ENCODE results near the gene RAB44. TPM values are rescaled to one million over a fixed set of nuclear protein-coding genes. Genes with fewer than 3 reads are reported as not detected.

The RAB44 gene
- total and polyA plus RNA-seq, 9 of the 15 experiments (the other 6 are each of a cell fraction or from before 2014, with no cell fraction given): not detected

DNA sequence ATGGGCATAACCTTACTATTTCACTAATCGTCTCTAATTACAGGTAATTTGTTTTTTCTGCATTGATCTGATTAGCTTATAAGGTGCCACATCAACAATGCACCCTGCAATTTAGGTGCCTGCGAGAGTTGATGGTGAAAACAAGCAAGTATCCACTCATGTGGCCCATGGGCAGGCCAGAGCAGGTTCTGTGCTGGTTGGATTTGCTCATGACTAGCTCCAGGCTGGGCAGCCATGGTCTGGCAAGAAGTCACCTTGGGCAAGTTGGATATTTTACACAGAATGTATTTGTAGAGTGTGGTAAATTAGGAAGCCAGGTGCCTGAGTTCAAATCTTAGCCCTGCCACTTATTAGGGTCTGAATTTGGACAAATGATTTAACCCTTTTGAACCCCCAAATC, 25.3 kb downstream of the RAB44 start:
- DNase-seq (ENCODE audit: extremely low read depth in 1 of 4, low spot score in 3 of 4) (no peak), FAIRE-seq (no peak), ATAC-seq (no peak)
- no peak overlapping the region for H3K4me2 ChIP-seq (ENCODE audit: insufficient read depth, low read length)
- H2AFZ ChIP-seq (ENCODE audit: low read depth, low read length): no peak overlapping the region
- no peaks in the 10 kb centered on the region for H3K9me3 ChIP-seq (replicated peaks; ENCODE audit: control insufficient read depth, insufficient read depth, low read depth, low read length)
- CTCF ChIA-PET (ENCODE audit: low intra/inter-chr PET ratio): interaction anchor here (0.6 to 0.9 kb wide), 2 partner anchors 108 to 113 kb away, joined by 5 read pairs; no protein-coding TSS in a partner anchor
- in situ Hi-C loops (cut with MboI) (loop anchor here (10.0 kb wide), 1 partner anchor 108 kb away; no protein-coding TSS in a partner anchor), intact Hi-C loops (cut with micrococcal nuclease) (no loop called here)
- no peaks in the 10 kb centered on the region for H3K36me3 ChIP-seq (ENCODE audit: control insufficient read depth, insufficient read depth, low read length)
- H3K27me3 ChIP-seq (ENCODE audit: control insufficient read depth in 2 of 2, insufficient read depth in 2 of 2, low read length in 2 of 2): peaks cover 16 to 68% of the 10 kb centered on the region in 2 experiments
- H3K9me1 ChIP-seq (ENCODE audit: control insufficient read depth, insufficient read depth, low read length): no peaks in the 10 kb centered on the region
- H3K9ac ChIP-seq (ENCODE audit: insufficient read depth in 1 of 2, low read depth in 2 of 2, low read length in 2 of 2): no peak overlapping the region
- POLR2A ChIA-PET: interaction anchor here (0.6 to 1.2 kb wide), 5 partner anchors 14 to 1143 kb away, joined by 3 to 4 read pairs (median 3); no protein-coding TSS in a partner anchor
- H3K4me1 ChIP-seq (replicated peaks in 1 of 2; ENCODE audit: control insufficient read depth in 2 of 2, insufficient read depth in 2 of 2, low read length in 2 of 2): peaks cover 0 to 8% of the 10 kb centered on the region in 2 experiments; a peak in 1 of 5 replicates
- H4K20me1 ChIP-seq (replicated peaks; ENCODE audit: control insufficient read depth, insufficient read depth, low read length): 0 out of 2 replicates have a peak, but pooled peaks cover 16% of the 10 kb centered on the region
- WGBS (ENCODE audit: insufficient coverage, low coverage, missing lambda C conversion rate): 3% methylated on average over 2 of the region's 2 CpGs
- no peaks in the 10 kb centered on the region for H3K79me2 ChIP-seq (ENCODE audit: control insufficient read depth, insufficient read depth, low read length)
- no peak overlapping the region for H3K4me3 ChIP-seq
- H3K27ac ChIP-seq (ENCODE audit: extremely low read depth, low read depth, low read length): no peak overlapping the region
- no TSS peak for BruUV-seq (replicated peaks)
- no peak for TF ChIP-seq RBM39 (optimal IDR thresholded peaks at IDR 0.05; ENCODE audit: low read depth, low read length)
- TF ChIP-seq DDX20 (tag; IDR thresholded peaks at IDR 0.05; ENCODE audit: low read depth): no peak
- TF ChIP-seq, protein P1, sequence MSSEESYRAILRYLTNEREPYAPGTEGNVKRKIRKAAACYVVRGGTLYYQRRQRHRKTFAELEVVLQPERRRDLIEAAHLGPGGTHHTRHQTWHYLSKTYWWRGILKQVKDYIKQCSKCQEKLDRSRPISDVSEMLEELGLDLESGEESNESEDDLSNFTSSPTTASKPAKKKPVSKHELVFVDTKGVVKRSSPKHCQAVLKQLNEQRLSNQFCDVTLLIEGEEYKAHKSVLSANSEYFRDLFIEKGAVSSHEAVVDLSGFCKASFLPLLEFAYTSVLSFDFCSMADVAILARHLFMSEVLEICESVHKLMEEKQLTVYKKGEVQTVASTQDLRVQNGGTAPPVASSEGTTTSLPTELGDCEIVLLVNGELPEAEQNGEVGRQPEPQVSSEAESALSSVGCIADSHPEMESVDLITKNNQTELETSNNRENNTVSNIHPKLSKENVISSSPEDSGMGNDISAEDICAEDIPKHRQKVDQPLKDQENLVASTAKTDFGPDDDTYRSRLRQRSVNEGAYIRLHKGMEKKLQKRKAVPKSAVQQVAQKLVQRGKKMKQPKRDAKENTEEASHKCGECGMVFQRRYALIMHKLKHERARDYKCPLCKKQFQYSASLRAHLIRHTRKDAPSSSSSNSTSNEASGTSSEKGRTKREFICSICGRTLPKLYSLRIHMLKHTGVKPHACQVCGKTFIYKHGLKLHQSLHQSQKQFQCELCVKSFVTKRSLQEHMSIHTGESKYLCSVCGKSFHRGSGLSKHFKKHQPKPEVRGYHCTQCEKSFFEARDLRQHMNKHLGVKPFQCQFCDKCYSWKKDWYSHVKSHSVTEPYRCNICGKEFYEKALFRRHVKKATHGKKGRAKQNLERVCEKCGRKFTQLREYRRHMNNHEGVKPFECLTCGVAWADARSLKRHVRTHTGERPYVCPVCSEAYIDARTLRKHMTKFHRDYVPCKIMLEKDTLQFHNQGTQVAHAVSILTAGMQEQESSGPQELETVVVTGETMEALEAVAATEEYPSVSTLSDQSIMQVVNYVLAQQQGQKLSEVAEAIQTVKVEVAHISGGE (CRISPR knock-in tag; IDR thresholded peaks at IDR 0.05): no peak
- TF ChIP-seq, protein P2, sequence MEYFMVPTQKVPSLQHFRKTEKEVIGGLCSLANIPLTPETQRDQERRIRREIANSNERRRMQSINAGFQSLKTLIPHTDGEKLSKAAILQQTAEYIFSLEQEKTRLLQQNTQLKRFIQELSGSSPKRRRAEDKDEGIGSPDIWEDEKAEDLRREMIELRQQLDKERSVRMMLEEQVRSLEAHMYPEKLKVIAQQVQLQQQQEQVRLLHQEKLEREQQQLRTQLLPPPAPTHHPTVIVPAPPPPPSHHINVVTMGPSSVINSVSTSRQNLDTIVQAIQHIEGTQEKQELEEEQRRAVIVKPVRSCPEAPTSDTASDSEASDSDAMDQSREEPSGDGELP (CRISPR knock-in tag; IDR thresholded peaks at IDR 0.05; ENCODE audit: borderline replicate concordance): no peak
- TF ChIP-seq MEF2A (IDR thresholded peaks at IDR 0.05; ENCODE audit: control insufficient read depth, low read depth, low read length): no peak
- TF ChIP-seq MTA2 (IDR thresholded peaks at IDR 0.05; ENCODE audit: low read depth): no peak
- no peak for TF ChIP-seq XRCC5 (IDR thresholded peaks at IDR 0.05; ENCODE audit: low read depth, low read length)
- TF ChIP-seq EGR1 (conservative IDR thresholded peaks at IDR 0.05): no peak
- TF ChIP-seq, protein P3, sequence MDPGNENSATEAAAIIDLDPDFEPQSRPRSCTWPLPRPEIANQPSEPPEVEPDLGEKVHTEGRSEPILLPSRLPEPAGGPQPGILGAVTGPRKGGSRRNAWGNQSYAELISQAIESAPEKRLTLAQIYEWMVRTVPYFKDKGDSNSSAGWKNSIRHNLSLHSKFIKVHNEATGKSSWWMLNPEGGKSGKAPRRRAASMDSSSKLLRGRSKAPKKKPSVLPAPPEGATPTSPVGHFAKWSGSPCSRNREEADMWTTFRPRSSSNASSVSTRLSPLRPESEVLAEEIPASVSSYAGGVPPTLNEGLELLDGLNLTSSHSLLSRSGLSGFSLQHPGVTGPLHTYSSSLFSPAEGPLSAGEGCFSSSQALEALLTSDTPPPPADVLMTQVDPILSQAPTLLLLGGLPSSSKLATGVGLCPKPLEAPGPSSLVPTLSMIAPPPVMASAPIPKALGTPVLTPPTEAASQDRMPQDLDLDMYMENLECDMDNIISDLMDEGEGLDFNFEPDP (CRISPR knock-in tag; IDR thresholded peaks at IDR 0.05): no peak
- TF ChIP-seq CBX5 (IDR thresholded peaks at IDR 0.05; ENCODE audit: borderline replicate concordance, low read depth): no peak
- TF ChIP-seq ZSCAN32 (CRISPR knock-in tag; IDR thresholded peaks at IDR 0.05): no peak
- no peak for TF ChIP-seq ZNF212 (CRISPR knock-in tag; IDR thresholded peaks at IDR 0.05)
- no peak for TF ChIP-seq FOXA1 (IDR thresholded peaks at IDR 0.05; ENCODE audit: borderline replicate concordance)
- no peak for TF ChIP-seq ZNF583 (CRISPR knock-in tag; IDR thresholded peaks at IDR 0.05)
- no peak for TF ChIP-seq GTF2F1 (IDR thresholded peaks at IDR 0.05; ENCODE audit: low read depth, low read length)

Measured in K562 (cell line).